Naive thymus-derived CD4-positive, alpha-beta T cell (primary cell): ENCODE measurements around the gene GMPPA. TPM values are rescaled to one million over a fixed set of nuclear protein-coding genes. Genes with fewer than 3 reads are reported as not detected.

Source experiments
- ATAC-seq: fragments of 150-1000 bp; cut with Tn5 transposase; 2 replicates; pipeline ENCODE4 v1.10.0; 2021; ENCODE audit warnings: mild to moderate bottlenecking, moderate library complexity
- CTCF ChIA-PET: fragments of 350-600 bp; sonication (Branson Sonifier 250); formaldehyde crosslinking; loops from one replicate; lab custom pipeline; 2021; ENCODE audit warnings: antibody characterized with exemption; lab: Charles Lee
- POLR2A ChIA-PET: fragments of 350-600 bp; sonication (Branson Sonifier 250); formaldehyde crosslinking; loops from one replicate; lab custom pipeline; 2021; ENCODE audit warnings: antibody characterized with exemption, inconsistent platforms; lab: Charles Lee
- DNase-seq, 9 donors: peaks; one replicate each; pipeline versions ENCODE4 v3.0.0 to v3.0.0-alpha.2; 2020 to 2022; ENCODE audit warnings: mixed read lengths in 1 of 9
- H3K27ac ChIP-seq: one replicate; pipeline ENCODE4 v1.7.0; 2013; ENCODE audit warnings: mild to moderate bottlenecking, low read depth, low read length, moderate library complexity
- H3K27me3 ChIP-seq, 2 donors: one replicate each; pipeline ENCODE4 v1.7.0; 2013; ENCODE audit warnings: low read length in 2 of 2, mild to moderate bottlenecking in 2 of 2, moderate library complexity in 2 of 2; ENCODE audit not compliant: control insufficient read depth in 2 of 2, insufficient read depth in 2 of 2
- H3K36me3 ChIP-seq, 3 experiments: 1 replicate in 2 of 3; 2 replicates in 1 of 3; pipeline ENCODE4 v1.7.0; 2013; ENCODE audit warnings: low read length in 3 of 3, mild to moderate bottlenecking in 3 of 3, moderate library complexity in 1 of 3; ENCODE audit not compliant: insufficient read depth in 3 of 3, control insufficient read depth in 2 of 3
- H3K4me1 ChIP-seq, 2 donors: one replicate each; pipeline ENCODE4 v1.7.0; 2013; ENCODE audit warnings: low read length in 2 of 2, mild to moderate bottlenecking in 2 of 2, moderate library complexity in 1 of 2; ENCODE audit not compliant: control insufficient read depth in 2 of 2, insufficient read depth in 2 of 2
- H3K4me3 ChIP-seq: 2 replicates; pipeline ENCODE4 v1.7.0; 2013; ENCODE audit warnings: mild to moderate bottlenecking, low read length
- H3K9me3 ChIP-seq, 3 experiments: 1 replicate in 2 of 3; 2 replicates in 1 of 3; pipeline ENCODE4 v1.7.0; 2013; ENCODE audit warnings: low read length in 3 of 3; ENCODE audit not compliant: control insufficient read depth in 2 of 3
- H3K27ac Mint-ChIP-seq, 9 donors: one replicate each; pipeline ENCODE4 v1.8.0; 2020 to 2022; ENCODE audit warnings: mixed read lengths in 9 of 9, mild to moderate bottlenecking in 8 of 9, moderate library complexity in 5 of 9, inconsistent platforms in 2 of 9
- H3K27me3 Mint-ChIP-seq, 5 donors: one replicate each; pipeline ENCODE4 v1.8.0; 2021 to 2022; ENCODE audit warnings: mixed read lengths in 5 of 5, mild to moderate bottlenecking in 1 of 5
- H3K36me3 Mint-ChIP-seq, 5 donors: one replicate each; pipeline ENCODE4 v1.8.0; 2020 to 2022; ENCODE audit warnings: mixed read lengths in 5 of 5, mild to moderate bottlenecking in 3 of 5, inconsistent platforms in 1 of 5
- H3K4me1 Mint-ChIP-seq, 7 donors: one replicate each; pipeline ENCODE4 v1.8.0; 2020 to 2022; ENCODE audit warnings: mixed read lengths in 7 of 7, mild to moderate bottlenecking in 3 of 7, inconsistent platforms in 1 of 7
- H3K4me3 Mint-ChIP-seq, 10 donors: one replicate each; pipeline ENCODE4 v1.8.0; 2020 to 2022; ENCODE audit warnings: mild to moderate bottlenecking in 10 of 10, mixed read lengths in 10 of 10, moderate library complexity in 6 of 10, inconsistent platforms in 2 of 10
- H3K9me3 Mint-ChIP-seq, 11 donors: one replicate each; pipeline ENCODE4 v1.8.0; 2020 to 2022; ENCODE audit warnings: mixed read lengths in 11 of 11, mild to moderate bottlenecking in 4 of 11, inconsistent platforms in 1 of 11, moderate library complexity in 1 of 11
- intact Hi-C, 2 donors: fragments of 100-400 bp; cut with micrococcal nuclease; formaldehyde crosslinking; loops; one replicate each; pipeline ENCODE4 v1.15.1; 2023
- polyA plus RNA-seq, 2 donors: library from polyadenylated mRNA; unstranded; fragments of 300-500 nt; fragmentation: Illumina TruSeq; gene quantifications; one replicate each; pipeline ENCODE4 v1.2.3, GENCODE V29; 2021
- total RNA-seq, 6 experiments: library from RNA in 5 of 6; stranded (reverse) in 5 of 6; gene quantifications; 1 replicate in 5 of 6; 2 replicates in 1 of 6; pipeline ENCODE4 v1.2.3 and lab custom pipeline; 2021 to 2026

Gene GMPPA
- total and polyA plus RNA-seq, 7 experiments from 2014 or later, result 11.8 to 58.3 (median 28.1) TPM

DNA sequence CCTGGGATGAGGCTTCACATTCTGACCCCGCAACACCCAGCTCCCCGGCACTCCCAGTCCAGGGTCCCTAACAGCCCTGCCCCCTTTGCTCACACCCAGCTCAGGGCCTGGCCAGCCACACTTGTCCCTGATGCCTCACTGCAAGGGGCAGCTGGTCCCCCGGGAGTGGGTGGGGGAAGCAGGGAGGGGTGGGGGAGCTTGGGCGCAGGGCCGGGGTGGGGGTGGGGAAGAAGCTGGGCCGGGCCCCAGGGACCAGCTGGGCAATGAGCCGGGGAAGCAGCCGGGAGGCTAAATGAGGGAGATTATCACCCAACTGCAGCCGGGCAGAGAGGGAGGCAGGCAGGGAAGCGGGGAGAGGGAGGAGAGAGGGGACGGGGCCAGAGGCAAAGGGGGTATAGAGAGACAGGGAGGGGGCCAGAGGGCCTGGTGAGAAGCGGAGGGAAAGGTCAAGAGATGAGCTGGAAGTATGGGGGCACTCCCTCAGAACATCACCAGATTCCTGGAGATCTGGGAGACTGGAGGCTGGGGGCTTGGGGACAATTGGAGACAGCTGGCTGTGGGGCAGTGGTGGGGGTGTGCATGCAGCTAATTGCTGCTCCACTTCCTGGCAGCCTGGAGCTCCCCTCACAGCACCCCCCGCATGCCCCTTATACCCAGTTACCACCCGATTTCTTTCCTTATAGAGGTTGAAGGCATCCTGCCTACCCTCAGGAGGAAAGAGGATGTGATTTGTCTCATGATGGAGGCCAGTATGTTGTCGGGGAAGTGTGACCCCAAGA lies 13.0 kb downstream of the GMPPA start:
- no peak for ATAC-seq
- H3K4me1 Mint-ChIP-seq, result peaks cover 14 to 34% (median 28%) of the 10 kb centered on the region in 7 donors
- peaks cover 58 to 69% (median 62%) of the 10 kb centered on the region in 5 donors for H3K27me3 Mint-ChIP-seq
- no peak for DNase-seq
- Histone ChIP-seq H3K4me3 (no peak overlapping the region), H3K27me3 (peaks cover 0 to 12% of the 10 kb centered on the region in 2 donors), H3K4me1 (peaks cover 0 to 12% of the 10 kb centered on the region in 2 donors), H3K36me3 (peaks cover 0 to 6% (median 0%) of the 10 kb centered on the region in 3 experiments), H3K27ac (no peak overlapping the region), H3K9me3 (no peaks in the 10 kb centered on the region)
- ChIA-PET CTCF (interaction anchor here (1.5 kb wide), 1 partner anchor 18 kb away, joined by 10 read pairs; no protein-coding TSS in a partner anchor), POLR2A (interaction anchor here (0.6 kb wide), 2 partner anchors 101 to 406 kb away, joined by 3 read pairs; no protein-coding TSS in a partner anchor)
- no peak overlapping the region for H3K27ac Mint-ChIP-seq
- H3K36me3 Mint-ChIP-seq, result peaks cover 0 to 7% (median 2%) of the 10 kb centered on the region in 5 donors
- peak overlapping the region in 1 of 10 donors; percentile 29 for H3K4me3 Mint-ChIP-seq
- H3K9me3 Mint-ChIP-seq, result peaks cover 0 to 5% (median 0%) of the 10 kb centered on the region in 11 donors
- intact Hi-C loops, result no loop called here

DNA sequence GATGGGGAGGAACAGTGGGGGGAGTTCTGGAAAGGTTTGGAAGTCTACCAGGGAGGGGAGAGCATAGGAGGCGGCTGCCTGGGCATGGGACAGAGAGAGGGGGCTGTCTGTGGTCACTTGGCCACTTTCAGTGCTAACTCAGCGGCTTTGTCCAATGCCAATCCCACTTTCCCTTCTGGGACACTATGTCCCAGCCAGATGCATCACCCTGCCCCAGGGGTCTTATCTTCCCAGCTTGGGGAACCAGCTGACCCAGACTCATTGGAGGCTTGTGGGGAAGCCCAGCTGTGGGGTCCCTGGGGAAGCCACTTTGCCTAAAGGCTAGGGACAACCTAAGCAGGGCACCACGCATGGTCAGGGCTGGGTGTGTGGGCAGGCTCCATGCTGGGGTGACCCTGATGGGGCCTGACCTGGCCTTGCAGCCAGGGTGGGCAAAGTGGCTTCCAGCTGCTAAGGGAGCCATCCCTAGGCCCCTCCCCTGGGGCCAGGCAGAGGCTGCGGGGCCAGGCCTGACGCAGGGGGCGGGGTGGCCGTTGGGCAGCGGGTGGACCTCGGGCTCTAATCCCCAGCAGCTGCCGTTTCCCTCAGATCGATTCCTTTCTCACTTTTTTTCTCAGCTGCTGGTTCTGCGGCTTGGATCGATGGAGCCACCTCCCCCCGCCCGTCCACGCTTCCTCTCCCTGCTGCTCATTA lies 14.0 kb downstream of the GMPPA start:
- Mint-ChIP-seq H3K27me3 (peaks cover 67 to 78% (median 71%) of the 10 kb centered on the region in 5 donors), H3K9me3 (peaks cover 0 to 5% (median 0%) of the 10 kb centered on the region in 11 donors), H3K27ac (no peak overlapping the region), H3K4me1 (peaks cover 14 to 34% (median 28%) of the 10 kb centered on the region in 7 donors), H3K36me3 (peaks cover 0 to 2% (median 0%) of the 10 kb centered on the region in 5 donors), H3K4me3 (peak overlapping the region in 1 of 10 donors; percentile 29)
- Histone ChIP-seq H3K4me3 (no peak overlapping the region), H3K27ac (no peak overlapping the region), H3K36me3 (no peaks in the 10 kb centered on the region), H3K27me3 (peaks cover 0 to 12% of the 10 kb centered on the region in 2 donors), H3K9me3 (no peaks in the 10 kb centered on the region), H3K4me1 (peaks cover 0 to 12% of the 10 kb centered on the region in 2 donors)
- DNase-seq, result no peak
- intact Hi-C loops, result no loop called here
- POLR2A ChIA-PET, result no interaction called here
- no peak for ATAC-seq
- CTCF ChIA-PET, result no interaction called here

DNA sequence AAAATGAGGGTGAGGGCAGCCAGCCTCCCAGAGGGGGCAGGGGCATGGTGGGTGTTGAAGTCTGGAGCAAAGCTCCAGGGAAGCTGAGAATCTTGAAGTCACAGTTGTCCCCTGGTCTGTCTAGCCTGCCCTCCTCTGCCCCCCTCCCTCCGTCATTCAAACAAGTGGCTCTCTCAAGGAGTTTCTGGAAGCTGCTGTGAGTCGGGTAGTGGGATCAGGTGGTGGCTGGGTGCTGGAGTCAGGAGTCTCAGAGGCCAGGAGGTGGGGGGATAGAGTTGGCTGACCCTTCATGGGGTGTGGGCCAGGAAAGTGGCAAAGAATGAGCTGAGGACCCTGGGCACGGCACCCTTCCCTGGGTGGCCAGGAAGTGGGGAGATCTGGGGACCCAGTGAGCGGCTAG lies 15.1 kb downstream of the GMPPA start:
- Mint-ChIP-seq H3K36me3 (peaks cover 0 to 2% (median 0%) of the 10 kb centered on the region in 5 donors), H3K27me3 (peaks cover 73 to 88% (median 81%) of the 10 kb centered on the region in 5 donors), H3K4me3 (peak overlapping the region in 5 of 10 donors; percentile 10 to 61 (median 47)), H3K9me3 (peaks cover 0 to 5% (median 0%) of the 10 kb centered on the region in 11 donors), H3K27ac (no peak overlapping the region), H3K4me1 (peaks cover 14 to 34% (median 28%) of the 10 kb centered on the region in 7 donors)
- CTCF ChIA-PET, result no interaction called here
- peaks cover 0 to 12% of the 10 kb centered on the region in 2 donors for H3K27me3 ChIP-seq
- intact Hi-C loops, result no loop called here
- DNase-seq (no peak), ATAC-seq (no peak)
- H3K9me3 ChIP-seq, result no peaks in the 10 kb centered on the region
- H3K4me1 ChIP-seq, result peaks cover 0 to 12% of the 10 kb centered on the region in 2 donors
- no peaks in the 10 kb centered on the region for H3K36me3 ChIP-seq
- H3K4me3 ChIP-seq, result no peak overlapping the region
- H3K27ac ChIP-seq, result no peak overlapping the region
- POLR2A ChIA-PET, result no interaction called here

DNA sequence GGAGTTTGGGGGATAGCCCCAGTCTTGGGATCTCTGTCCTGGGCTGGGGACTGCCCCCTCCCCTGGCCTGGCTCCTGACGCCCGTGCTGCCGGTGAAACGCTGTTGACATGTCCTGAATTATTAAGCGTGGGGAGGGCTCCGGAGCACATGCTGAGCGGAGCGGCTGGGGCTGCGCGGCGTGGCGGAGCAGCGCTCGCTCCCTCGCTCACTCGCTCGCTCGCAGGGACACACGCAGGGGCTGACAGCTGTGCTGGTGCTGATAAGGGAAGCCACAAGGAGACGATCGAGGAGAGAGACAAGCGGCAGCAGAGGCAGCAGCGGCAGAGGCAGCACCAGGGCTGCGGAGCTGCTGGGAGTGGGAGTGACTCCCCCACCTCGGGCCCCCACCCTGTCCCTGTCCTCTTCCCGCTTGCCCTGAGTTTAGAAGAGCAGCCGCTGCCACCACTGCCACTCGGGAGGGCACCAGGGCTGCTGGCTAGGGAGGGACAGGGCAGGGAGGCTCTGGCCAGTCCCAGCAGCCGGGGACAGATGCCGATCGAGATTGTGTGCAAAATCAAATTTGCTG lies 15.6 kb downstream of the GMPPA start, which contains the start of gene ASIC4:
TSS of gene ASIC4 (plus strand) at position 287 of the 566 bp plus-strand sequence. CDS start at position 530, 243 bp downstream.
- POLR2A ChIA-PET, result no interaction called here
- H3K36me3 ChIP-seq, result no peaks in the 10 kb centered on the region
- CTCF ChIA-PET, result no interaction called here
- Mint-ChIP-seq H3K4me1 (peaks cover 14 to 34% (median 28%) of the 10 kb centered on the region in 7 donors), H3K36me3 (peaks cover 0 to 2% (median 0%) of the 10 kb centered on the region in 5 donors), H3K4me3 (peak within 1 kb of the TSS in 5 of 10 donors; percentile 10 to 61 (median 47)), H3K27ac (no peak within 1 kb of the TSS), H3K9me3 (peaks cover 0 to 5% (median 0%) of the 10 kb centered on the region in 11 donors), H3K27me3 (peaks cover 76 to 87% (median 82%) of the 10 kb centered on the region in 5 donors)
- H3K4me1 ChIP-seq, result peaks cover 0 to 12% of the 10 kb centered on the region in 2 donors
- DNase-seq, result no peak
- intact Hi-C loops, result no loop called here
- no peaks in the 10 kb centered on the region for H3K9me3 ChIP-seq
- peak; percentile 15 for ATAC-seq
- H3K4me3 ChIP-seq, result no peak within 1 kb of the TSS
- no peak within 1 kb of the TSS for H3K27ac ChIP-seq
- H3K27me3 ChIP-seq, result peaks cover 0 to 12% of the 10 kb centered on the region in 2 donors

DNA sequence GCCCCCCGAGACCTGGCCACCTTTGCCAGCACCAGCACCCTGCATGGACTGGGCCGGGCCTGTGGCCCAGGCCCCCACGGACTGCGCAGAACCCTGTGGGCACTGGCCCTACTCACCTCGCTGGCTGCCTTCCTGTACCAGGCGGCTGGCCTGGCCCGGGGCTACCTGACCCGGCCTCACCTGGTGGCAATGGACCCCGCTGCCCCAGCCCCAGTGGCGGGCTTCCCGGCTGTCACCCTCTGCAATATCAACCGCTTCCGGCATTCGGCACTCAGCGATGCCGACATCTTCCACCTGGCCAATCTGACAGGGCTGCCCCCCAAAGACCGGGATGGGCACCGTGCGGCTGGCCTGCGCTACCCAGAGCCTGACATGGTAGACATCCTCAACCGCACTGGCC lies 16.1 kb downstream of the GMPPA start:
- Histone ChIP-seq H3K27ac (no peak overlapping the region), H3K36me3 (no peaks in the 10 kb centered on the region), H3K4me1 (peaks cover 0 to 7% of the 10 kb centered on the region in 2 donors), H3K9me3 (no peaks in the 10 kb centered on the region), H3K27me3 (peaks cover 0 to 11% of the 10 kb centered on the region in 2 donors), H3K4me3 (no peak overlapping the region)
- no peak for ATAC-seq
- Mint-ChIP-seq H3K9me3 (peaks cover 0 to 3% (median 0%) of the 10 kb centered on the region in 11 donors), H3K4me3 (no peak overlapping the region), H3K27me3 (peaks cover 74 to 87% (median 79%) of the 10 kb centered on the region in 5 donors), H3K27ac (no peak overlapping the region), H3K4me1 (peaks cover 8 to 30% (median 23%) of the 10 kb centered on the region in 7 donors), H3K36me3 (no peaks in the 10 kb centered on the region)
- ChIA-PET CTCF (no interaction called here), POLR2A (no interaction called here)
- intact Hi-C loops, result no loop called here
- no peak for DNase-seq

DNA sequence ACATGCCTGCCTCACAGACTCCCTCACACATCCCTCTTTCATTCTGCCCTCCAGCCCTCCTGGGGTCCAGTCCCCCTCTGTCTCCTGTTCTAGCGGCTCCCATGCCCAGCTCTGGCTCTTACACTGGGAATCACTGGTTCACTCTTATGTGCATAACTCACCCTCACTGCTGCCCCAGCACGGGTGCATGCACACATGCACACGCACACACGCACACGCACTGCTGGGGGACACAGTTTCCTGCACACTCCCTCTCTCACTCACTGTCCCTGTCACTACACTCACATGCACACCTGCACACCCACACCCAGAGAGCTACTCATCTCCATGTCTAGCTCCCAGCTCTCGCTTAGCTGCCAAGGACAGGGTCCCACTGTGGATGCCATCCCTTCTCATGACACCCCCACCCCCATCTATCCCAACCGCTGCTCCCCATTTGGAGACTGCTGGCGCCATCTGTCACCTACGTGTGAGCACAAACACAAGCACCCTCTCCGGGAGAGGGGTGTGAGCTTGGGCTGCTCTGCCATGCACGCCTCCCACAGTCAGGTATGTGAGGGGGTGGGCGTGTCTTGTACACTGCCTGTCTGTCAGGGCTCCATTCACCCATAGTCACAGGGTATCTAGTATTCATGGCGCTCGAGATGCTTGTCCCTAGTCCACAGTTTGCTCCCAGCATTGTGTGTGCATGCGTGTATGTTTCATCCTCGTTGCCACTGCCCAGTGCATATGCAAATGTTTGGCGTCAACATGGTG lies 17.4 kb downstream of the GMPPA start:
- Mint-ChIP-seq H3K27me3 (peaks cover 71 to 86% (median 83%) of the 10 kb centered on the region in 5 donors), H3K4me3 (peak overlapping the region in 3 of 10 donors; percentile 39 to 61 (median 57)), H3K4me1 (peaks cover 3 to 23% (median 18%) of the 10 kb centered on the region in 7 donors), H3K9me3 (peaks cover 0 to 2% (median 0%) of the 10 kb centered on the region in 11 donors), H3K36me3 (no peaks in the 10 kb centered on the region), H3K27ac (no peak overlapping the region)
- Histone ChIP-seq H3K27me3 (peaks cover 0 to 5% of the 10 kb centered on the region in 2 donors), H3K27ac (no peak overlapping the region), H3K36me3 (no peaks in the 10 kb centered on the region), H3K9me3 (no peaks in the 10 kb centered on the region), H3K4me3 (no peak overlapping the region), H3K4me1 (no peaks in the 10 kb centered on the region)
- CTCF ChIA-PET, result no interaction called here
- intact Hi-C loops, result no loop called here
- no peak for DNase-seq
- no peak for ATAC-seq
- POLR2A ChIA-PET, result no interaction called here
